VCaP (cell line): ENCODE data around the gene ZNF536.

Source experiments
- H3K27ac ChIP-seq: fragments of 450-650 bp; 2 replicates; pipeline ENCODE4 v1.5.1; 2017
- CTCF ChIP-seq: fragments of 450-650 bp; conservative IDR thresholded peaks from 2 replicates; pipeline ENCODE4 v1.5.1; 2017; ENCODE audit warnings: mild to moderate bottlenecking, moderate library complexity

The ZNF536 gene

GRCh38 chr19:30570194-30570593 is 198.0 kb downstream of the ZNF536 start:
- no peak for TF ChIP-seq CTCF

GRCh38 chr19:30577551-30578105 is 205.4 kb downstream of the ZNF536 start:
- no peak for TF ChIP-seq CTCF
- no peak overlapping the region for H3K27ac ChIP-seq

More at GRCh38 chr19:30570194-30570593, 198.0 kb downstream of the ZNF536 start:
- H3K27ac ChIP-seq = no peak overlapping the region

- no peak for TF ChIP-seq CTCF
- H3K27ac ChIP-seq = no peak overlapping the region
Measured at GRCh38 chr19:30579419-30579818, 207.2 kb downstream of the ZNF536 start.

GRCh38 chr19:30580673-30581072 is 208.5 kb downstream of the ZNF536 start:
- TF ChIP-seq CTCF = no peak
- H3K27ac ChIP-seq = no peak overlapping the region

- TF ChIP-seq CTCF = no peak
Measured at GRCh38 chr19:30584090-30584489, 211.9 kb downstream of the ZNF536 start.

GRCh38 chr19:30587869-30588268 is 215.7 kb downstream of the ZNF536 start:
- H3K27ac ChIP-seq = no peak overlapping the region
- no peak for TF ChIP-seq CTCF

More at GRCh38 chr19:30584090-30584489, 211.9 kb downstream of the ZNF536 start:
- H3K27ac ChIP-seq = no peak overlapping the region

GRCh38 chr19:30590596-30591229 is 218.5 kb downstream of the ZNF536 start:
- TF ChIP-seq CTCF = no peak
- no peak overlapping the region for H3K27ac ChIP-seq
